ENCODE data around the gene SMIM43. TPM values are rescaled to one million over a fixed set of nuclear protein-coding genes. Genes with fewer than 3 reads are reported as not detected.

SMIM43 gene
- total RNA-seq, 1 donor from 2014 or later: 0.40 TPM

- DNase-seq (ENCODE audit: low read depth in 2 of 2): no peak
Measured at GRCh38 chr4:121783210-121783609, 18.2 kb upstream of the SMIM43 start.

GRCh38 chr4:121778991-121779628, 14.1 kb upstream of the SMIM43 start:
- DNase-seq (ENCODE audit: low read depth in 2 of 2): no peak

GRCh38 chr4:121777625-121778024, 12.7 kb upstream of the SMIM43 start:
- DNase-seq (ENCODE audit: low read depth in 2 of 2): no peak

GRCh38 chr4:121776610-121777401, 11.8 kb upstream of the SMIM43 start:
- DNase-seq (ENCODE audit: low read depth in 2 of 2): no peak

DNA sequence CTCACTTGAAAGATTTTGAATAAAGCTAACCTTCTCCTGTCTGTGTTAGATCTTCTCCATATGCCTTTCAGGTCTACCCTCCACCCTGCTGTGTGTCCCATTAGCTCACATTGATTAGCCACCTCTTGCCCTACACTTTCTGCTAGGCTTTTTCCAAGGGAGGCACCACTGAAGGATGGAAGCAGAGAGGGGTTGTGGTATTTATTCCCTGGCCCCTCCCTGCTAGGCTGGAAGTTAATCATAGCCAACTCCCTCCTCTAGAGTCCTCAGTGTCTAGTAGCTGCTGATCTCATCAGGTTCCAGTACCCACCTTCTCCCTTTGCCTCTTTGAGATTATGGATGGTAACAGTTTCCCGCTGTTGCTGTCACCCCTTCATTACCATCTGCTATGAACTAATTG, 8.9 kb upstream of the SMIM43 start:
- DNase-seq (ENCODE audit: low read depth in 2 of 2): no peak

DNA sequence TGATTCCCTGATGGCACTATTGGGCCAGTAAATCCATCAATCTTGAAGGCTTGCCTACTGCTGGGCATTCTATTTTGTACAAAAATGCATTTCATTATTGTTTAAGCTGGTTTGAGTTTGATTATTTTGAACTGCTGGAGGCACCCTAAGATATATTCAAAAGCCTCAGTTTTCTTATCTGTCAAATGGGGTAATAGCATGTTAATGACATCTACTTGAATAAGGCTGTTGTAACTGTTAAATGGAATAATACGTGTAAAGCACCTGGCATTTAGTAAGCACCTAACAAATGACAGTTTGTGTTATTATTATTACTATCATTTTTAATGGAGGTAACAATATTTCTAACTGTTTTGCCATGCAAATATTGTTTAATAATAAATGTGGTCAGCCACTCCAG, 6.9 kb upstream of the SMIM43 start:
- DNase-seq (ENCODE audit: low read depth in 2 of 2): no peak

GRCh38 chr4:121769341-121769740, 4.4 kb upstream of the SMIM43 start:
- DNase-seq (ENCODE audit: low read depth in 2 of 2): no peak

GRCh38 chr4:121767166-121767565, 2.2 kb upstream of the SMIM43 start:
- no peak for DNase-seq (ENCODE audit: low read depth in 2 of 2)

GRCh38 chr4:121765971-121766538, 1.1 kb upstream of the SMIM43 start:
- no peak for DNase-seq (ENCODE audit: low read depth in 2 of 2)

DNA sequence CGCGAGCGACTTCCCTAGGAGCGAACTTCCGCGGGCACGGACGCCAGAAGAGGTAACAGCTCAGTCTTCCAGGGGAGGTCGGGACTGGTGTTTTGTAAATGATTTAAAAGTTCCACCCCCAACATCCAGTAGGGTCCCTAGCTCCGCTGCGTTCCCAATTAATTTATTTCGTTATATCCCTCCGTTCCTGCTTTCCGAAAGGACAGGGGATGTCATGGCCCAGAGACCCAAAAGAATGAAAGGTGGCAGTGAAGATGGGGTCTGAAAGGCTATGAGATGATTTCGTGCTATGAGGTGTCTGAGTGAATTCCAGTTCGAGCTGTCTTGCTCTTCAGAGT, 373 bp upstream of the SMIM43 start:
- no peak for DNase-seq (ENCODE audit: low read depth in 2 of 2)

DNA sequence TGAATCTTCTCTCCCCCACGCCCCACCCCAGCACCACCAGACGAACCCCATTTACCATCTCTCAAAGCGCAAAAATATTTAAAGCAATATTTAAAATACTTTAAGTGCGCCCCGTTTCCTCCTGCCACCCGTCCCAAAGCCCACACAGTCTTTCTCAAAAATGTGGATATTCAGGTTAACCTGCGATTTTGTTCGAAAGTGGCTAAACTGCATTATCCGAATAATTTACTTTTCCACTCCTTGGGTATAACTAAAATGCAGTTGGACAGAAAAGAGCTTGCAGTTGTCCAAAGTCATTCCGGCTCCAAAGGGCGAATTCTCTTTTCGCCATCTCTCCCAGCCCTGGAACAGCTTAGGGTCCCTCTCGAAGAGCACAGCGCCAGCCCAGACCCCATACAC, 662 bp downstream of the SMIM43 start:
- DNase-seq (ENCODE audit: low read depth in 2 of 2): no peak

DNA sequence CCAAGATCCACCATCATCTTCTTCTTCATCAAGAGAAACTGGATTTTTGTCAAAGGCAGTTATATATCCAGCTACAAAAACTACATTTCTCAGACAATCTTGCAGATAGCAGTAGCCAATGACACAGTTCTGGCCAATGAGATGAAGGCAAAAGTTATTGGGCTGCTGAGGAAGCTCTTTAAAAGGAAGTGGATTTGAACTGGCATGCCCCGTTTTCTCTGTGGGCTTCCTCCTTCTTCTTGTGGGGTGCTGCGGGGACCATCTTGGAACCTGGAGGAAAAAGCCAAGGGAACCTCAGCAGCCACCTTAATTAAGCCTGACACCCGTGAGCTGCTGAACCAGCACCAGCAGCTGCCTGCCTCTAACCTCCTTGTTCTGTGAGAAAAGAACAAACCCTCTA, 4.8 kb downstream of the SMIM43 start:
- DNase-seq (ENCODE audit: low read depth in 2 of 2): no peak

DNA sequence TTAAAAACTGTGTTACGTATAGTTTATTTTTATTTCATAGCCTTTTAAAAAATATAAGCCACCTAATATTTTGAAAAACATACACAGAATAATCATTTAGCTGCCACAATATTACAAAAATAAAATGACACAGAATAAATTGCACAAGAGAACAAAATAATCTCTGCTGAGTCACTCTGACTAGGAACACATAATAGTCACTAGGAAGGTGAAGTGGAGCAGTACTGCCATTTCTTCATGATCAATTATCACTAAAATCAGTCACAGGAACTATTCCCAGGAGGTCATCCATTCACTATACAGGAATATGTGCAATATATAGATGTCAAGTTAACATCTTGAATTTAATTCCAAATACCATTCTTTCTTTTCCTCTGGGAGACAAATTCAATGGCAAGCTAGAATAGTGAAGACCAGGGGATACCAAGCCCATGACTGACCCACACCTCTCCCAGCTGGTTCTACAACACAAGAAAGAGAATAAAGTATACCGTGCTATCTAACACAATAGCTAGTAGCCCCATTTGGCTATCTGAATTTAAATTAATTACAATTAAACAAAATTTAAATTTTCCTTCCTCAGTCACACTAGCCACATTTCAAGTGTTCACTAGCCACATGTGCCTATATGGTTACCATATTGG, 5.9 kb downstream of the SMIM43 start:
- peak in 1 of 2 donors; percentile 20 for DNase-seq (ENCODE audit: low read depth in 2 of 2)

DNA sequence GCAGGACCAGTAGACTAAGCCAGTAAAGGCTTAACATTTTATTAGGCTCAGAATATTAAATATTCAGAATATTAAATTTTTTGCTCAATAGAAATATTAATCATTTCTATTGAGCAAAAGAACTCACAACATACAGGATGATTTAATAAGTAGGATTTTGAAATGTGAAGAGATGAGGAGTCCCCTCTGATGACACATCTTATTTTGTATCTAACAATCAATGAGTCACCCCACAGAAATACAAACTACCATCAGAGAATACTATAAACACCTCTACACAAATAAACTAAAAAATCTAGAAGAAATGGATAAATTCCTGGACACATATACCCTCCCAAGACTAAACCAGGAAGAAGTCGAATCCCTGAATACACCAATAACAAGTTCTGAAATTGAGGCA, 12.8 kb downstream of the SMIM43 start:
- DNase-seq (ENCODE audit: low read depth in 2 of 2): peak in 1 of 2 donors; percentile 50

- DNase-seq (ENCODE audit: low read depth in 2 of 2): no peak
Measured at GRCh38 chr4:121749225-121749624, 15.7 kb downstream of the SMIM43 start.

DNA sequence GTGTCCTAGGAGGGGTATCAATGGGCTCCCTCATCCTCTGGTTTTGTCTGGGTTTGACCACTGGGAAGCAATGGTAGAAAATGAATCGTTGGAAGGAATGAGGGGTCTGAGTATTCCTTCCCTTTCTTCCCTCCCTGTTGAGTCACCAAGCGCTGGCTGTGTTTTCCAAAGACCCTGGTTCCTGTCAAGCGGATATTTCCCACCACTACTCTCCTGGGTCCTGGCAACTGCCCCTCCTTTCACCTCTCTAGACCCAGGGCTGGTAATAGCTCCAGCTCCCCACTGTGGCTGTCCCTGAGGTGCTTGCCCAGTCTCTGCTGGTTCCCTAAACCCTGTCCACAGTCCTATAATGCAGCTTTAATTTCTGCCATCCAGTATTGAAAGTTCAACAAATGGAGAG, 22.2 kb downstream of the SMIM43 start:
- no peak for DNase-seq (ENCODE audit: low read depth in 2 of 2)

- no peak for DNase-seq (ENCODE audit: low read depth in 2 of 2)
Measured at GRCh38 chr4:121741751-121742150, 23.2 kb downstream of the SMIM43 start.

DNA sequence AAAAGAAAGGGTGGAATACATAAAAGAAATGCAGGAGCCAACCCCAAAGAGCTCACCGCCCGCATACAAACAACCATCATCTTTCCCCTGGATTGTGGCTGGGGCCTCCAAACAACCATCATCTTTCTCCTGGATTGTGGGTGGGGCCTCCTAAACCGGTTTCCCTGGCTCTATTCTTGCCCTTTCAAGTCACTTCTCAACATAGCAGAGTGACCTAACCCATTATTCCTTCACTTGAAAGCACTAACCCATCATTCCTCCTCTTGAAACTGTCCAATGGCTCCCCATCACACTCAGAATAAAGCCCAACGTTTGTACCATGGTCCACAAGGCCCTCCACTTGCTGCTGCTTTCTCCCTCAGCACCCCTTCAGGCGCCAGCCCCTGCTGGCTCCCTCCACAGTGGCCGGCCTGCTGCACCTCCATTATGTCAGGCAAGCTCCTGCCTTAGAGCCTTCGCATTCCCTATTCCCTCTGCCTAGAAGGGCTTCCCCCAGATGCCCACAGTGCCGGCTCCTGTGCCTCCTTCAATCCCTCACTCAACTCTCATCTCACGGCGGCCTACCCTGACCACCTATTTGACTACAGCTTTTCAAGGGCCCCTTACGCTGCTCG, 24.1 kb downstream of the SMIM43 start:
- no peak for DNase-seq (ENCODE audit: low read depth in 2 of 2)

GRCh38 chr4:121739575-121739974, 25.4 kb downstream of the SMIM43 start:
- no peak for DNase-seq (ENCODE audit: low read depth in 2 of 2)

GRCh38 chr4:121738780-121739535, 26.0 kb downstream of the SMIM43 start:
- no peak for DNase-seq (ENCODE audit: low read depth in 2 of 2)

DNA sequence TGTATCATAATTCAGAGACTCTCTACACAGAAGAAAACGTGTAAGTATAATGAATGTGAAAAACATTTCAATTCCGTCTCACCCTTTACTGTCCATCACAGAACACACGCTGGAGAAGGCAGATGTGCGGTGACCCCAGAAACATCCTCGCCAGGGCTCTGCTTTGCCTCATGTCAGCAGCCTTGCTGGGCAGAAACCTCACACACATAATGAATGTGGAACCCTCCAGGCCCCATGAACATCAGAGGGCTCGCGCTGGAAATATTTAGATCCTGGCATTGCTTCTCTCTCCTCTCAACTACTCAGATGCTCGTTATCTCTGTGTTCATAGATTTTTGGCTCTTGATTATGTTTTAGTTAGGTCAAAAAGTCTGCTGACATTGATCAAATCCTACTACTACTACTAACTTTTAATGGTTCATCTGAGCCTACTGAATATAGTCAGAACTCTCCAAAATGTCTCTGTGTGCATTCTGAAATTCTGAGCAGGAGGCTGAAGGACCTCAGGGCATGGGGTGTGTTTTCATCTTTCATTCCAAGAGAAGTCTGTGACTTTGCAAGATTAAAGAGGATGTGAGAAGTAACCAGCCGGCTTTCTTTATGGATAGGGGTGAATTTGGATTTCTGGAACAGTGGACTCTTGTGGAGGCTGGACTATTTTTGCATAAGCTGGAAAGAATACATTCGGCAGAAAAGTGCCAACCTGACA, 27.0 kb downstream of the SMIM43 start:
- DNase-seq (ENCODE audit: low read depth in 2 of 2): no peak
